ENCODE measurements around the gene CAV3.

The CAV3 gene

GRCh38 chr3:8724108-8724752 lies 9.4 kb upstream of the CAV3 start:
- no peak for TF ChIP-seq CTCF (IDR thresholded peaks at IDR 0.05; ENCODE audit: control extremely low read depth, extremely low read depth, low read depth, missing control alignments)
- ChIA-PET CTCF (interaction anchor here (1.1 to 1.4 kb wide), 3 partner anchors 7 to 17 kb away, joined by 3 to 5 read pairs (median 3); no protein-coding TSS in a partner anchor), POLR2A (no interaction called here)
- no peak for DNase-seq (ENCODE audit: extremely low spot score)

DNA sequence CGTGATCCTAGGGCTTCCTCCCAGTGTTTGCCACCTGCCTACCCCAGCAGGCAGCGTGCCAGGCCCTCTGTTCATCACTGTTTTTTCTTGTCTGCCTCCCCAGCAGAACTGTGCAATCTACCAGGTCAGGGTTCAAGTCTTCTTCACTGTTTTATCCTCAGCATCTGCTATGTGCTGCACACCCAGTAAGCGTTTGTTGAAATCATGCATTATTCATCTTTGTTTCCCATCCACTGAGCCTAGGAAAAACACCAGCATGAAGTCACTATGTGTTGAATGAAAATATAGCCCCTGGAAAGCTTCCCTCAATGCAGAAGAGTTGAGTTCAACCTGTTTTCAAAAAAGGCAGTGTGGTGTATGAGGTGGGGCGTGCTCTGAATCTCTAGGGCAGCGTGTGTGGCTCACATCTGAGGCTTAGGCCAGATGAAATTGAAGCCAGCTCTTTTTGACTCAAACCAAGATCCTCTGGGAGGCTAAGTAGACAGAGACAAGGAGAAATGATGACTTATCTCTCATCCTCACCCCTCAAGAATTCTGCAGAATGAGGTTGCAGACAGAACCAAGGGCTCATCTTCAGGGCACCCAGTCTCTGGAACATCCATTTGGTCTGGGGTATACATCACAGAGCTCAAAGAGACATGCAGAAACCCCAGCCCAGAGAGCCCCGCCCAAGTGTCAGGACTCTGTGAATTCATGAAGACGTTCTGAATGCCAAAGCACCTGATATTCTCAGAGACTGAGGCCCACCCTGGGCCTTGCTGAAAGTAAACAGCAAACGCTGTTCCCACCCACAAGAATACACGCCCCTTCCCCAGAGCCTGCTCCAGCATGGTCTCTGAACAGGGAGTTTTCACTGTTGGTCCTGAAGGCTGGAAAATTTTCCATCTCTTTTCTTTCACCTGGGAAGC lies 5.7 kb upstream of the CAV3 start:
- DNase-seq (ENCODE audit: extremely low spot score): no peak
- ChIA-PET POLR2A (no interaction called here), CTCF (interaction anchor here (0.9 to 2.3 kb wide), 4 partner anchors 10 to 14 kb away, joined by 3 to 7 read pairs (median 4); no protein-coding TSS in a partner anchor)
- no peak for TF ChIP-seq CTCF (IDR thresholded peaks at IDR 0.05; ENCODE audit: control extremely low read depth, extremely low read depth, low read depth, missing control alignments)

DNA sequence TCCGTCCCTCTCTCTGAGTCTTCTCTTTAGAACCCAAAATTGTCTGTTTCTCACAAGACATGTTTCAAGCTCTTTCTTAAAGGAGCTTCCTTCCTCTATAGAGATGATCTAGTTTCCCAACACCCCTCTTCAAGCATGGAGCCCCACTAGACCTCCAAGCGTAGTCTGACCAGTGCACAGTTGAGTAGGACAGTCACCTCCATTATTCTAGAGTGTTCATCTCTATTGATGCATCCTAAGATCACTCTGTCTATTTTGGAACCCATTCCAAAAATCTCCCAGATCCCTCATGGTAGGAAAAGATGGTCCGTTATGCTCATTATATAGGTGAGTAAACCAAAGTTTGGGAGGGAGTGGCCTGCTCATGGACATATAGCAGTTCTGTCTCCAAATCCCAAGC lies 4.1 kb upstream of the CAV3 start:
- POLR2A ChIA-PET: no interaction called here
- no peak for TF ChIP-seq CTCF (IDR thresholded peaks at IDR 0.05; ENCODE audit: control extremely low read depth, extremely low read depth, low read depth, missing control alignments)
- no peak for DNase-seq (ENCODE audit: extremely low spot score)
- CTCF ChIA-PET: interaction anchor here (1.1 to 1.3 kb wide), 3 partner anchors 15 to 65 kb away, joined by 3 to 4 read pairs (median 3); no protein-coding TSS in a partner anchor

GRCh38 chr3:8730656-8731055 lies 2.9 kb upstream of the CAV3 start:
- ChIA-PET POLR2A (no interaction called here), CTCF (interaction anchor here (1.1 to 1.8 kb wide), 5 partner anchors 11 to 68 kb away, joined by 3 to 4 read pairs (median 3); no protein-coding TSS in a partner anchor)
- no peak for TF ChIP-seq CTCF (IDR thresholded peaks at IDR 0.05; ENCODE audit: control extremely low read depth, extremely low read depth, low read depth, missing control alignments)
- DNase-seq (ENCODE audit: extremely low spot score): no peak

DNA sequence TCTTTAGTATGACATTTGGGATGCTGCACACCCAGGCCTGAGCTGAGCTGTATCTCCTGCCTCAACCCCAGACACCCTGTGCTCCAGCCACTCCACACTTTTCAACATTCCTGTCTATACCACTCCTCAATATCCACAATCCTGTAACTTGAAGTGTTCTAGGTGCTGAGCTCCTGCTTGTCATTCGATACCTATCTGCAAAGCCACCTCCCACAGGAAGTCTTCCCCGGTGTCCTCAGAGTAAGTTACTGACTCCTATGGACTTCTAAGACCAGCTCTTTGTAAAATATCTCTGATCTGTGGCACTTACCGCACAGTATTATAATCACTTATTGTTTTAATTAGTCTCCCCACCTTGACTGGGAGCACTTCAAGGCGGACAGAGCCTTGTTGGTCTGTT lies 1.2 kb upstream of the CAV3 start:
- CTCF ChIA-PET: interaction anchor here (1.3 to 1.8 kb wide), 4 partner anchors 9 to 70 kb away, joined by 3 to 6 read pairs (median 4); partner anchors contain the start of gene OXTR
- no peak for TF ChIP-seq CTCF (IDR thresholded peaks at IDR 0.05; ENCODE audit: control extremely low read depth, extremely low read depth, low read depth, missing control alignments)
- POLR2A ChIA-PET: no interaction called here
- no peak for DNase-seq (ENCODE audit: extremely low spot score)

GRCh38 chr3:8734137-8734878 lies 706 bp downstream of the CAV3 start:
- TF ChIP-seq CTCF (IDR thresholded peaks at IDR 0.05; ENCODE audit: control extremely low read depth, extremely low read depth, low read depth, missing control alignments): no peak
- ChIA-PET CTCF (no interaction called here), POLR2A (no interaction called here)

More at GRCh38 chr3:8734137-8734878, 706 bp downstream of the CAV3 start:
- no peak for DNase-seq (ENCODE audit: extremely low spot score)
